OCI-M2 (cell line): ENCODE measurements around the gene BCAN.
"Not testable (repeated sequence)": the region's sequence is repeated elsewhere in the genome, so short reads cannot be mapped to it uniquely, and the experiment has no call there.

Experiments used
- DNase-seq: peaks from one replicate; lab custom pipeline; 2025; ENCODE audit not compliant: unreplicated experiment; lab: John Stamatoyannopoulos, UW

The BCAN gene

GRCh38 chr1:156641761-156642264 is at the start of gene BCAN:
TSS of gene BCAN (plus strand) at chr1:156642117. CDS start at chr1:156646055, 3,938 bp downstream.
- DNase-seq, result no peak

GRCh38 chr1:156592158-156592909 is 49.6 kb upstream of the BCAN start:
- no peak for DNase-seq

GRCh38 chr1:156592910-156593660 is 48.8 kb upstream of the BCAN start:
- DNase-seq, result no peak

- DNase-seq, result no peak
Measured at GRCh38 chr1:156593661-156593989, 48.3 kb upstream of the BCAN start.

GRCh38 chr1:156594190-156594589 is 47.7 kb upstream of the BCAN start:
- DNase-seq, result no peak

- no peak for DNase-seq
Measured at GRCh38 chr1:156595016-156595415, 46.9 kb upstream of the BCAN start.

- no peak for DNase-seq
Measured at GRCh38 chr1:156596426-156596825, 45.5 kb upstream of the BCAN start.

- no peak for DNase-seq
Measured at GRCh38 chr1:156598125-156598524, 43.8 kb upstream of the BCAN start.

- no peak for DNase-seq
Measured at GRCh38 chr1:156598731-156599432, 43.0 kb upstream of the BCAN start.

GRCh38 chr1:156599811-156600210 is 42.1 kb upstream of the BCAN start:
- no peak for DNase-seq

GRCh38 chr1:156600733-156601121 is 41.2 kb upstream of the BCAN start:
- no peak for DNase-seq

GRCh38 chr1:156601122-156601830 is 40.6 kb upstream of the BCAN start, which contains the start of gene GPATCH4:
TSS of gene GPATCH4 (minus strand) at chr1:156601479.
- no peak for DNase-seq

- no peak for DNase-seq
Measured at GRCh38 chr1:156601892-156602291, 40.0 kb upstream of the BCAN start.

GRCh38 chr1:156602557-156602993 is 39.3 kb upstream of the BCAN start:
- DNase-seq, result no peak

GRCh38 chr1:156607344-156607743 is 34.6 kb upstream of the BCAN start:
- DNase-seq, result not testable (repeated sequence)

GRCh38 chr1:156608036-156608674 is 33.8 kb upstream of the BCAN start:
- DNase-seq, result no peak

GRCh38 chr1:156608981-156609380 is 32.9 kb upstream of the BCAN start:
- no peak for DNase-seq

GRCh38 chr1:156610072-156610471 is 31.8 kb upstream of the BCAN start:
- DNase-seq, result not testable (repeated sequence)

GRCh38 chr1:156612666-156613065 is 29.3 kb upstream of the BCAN start:
- no peak for DNase-seq

- no peak for DNase-seq
Measured at GRCh38 chr1:156615946-156616345, 26.0 kb upstream of the BCAN start.
